ENCODE measurements around the gene SPACA9. TPM values are rescaled to one million over a fixed set of nuclear protein-coding genes. Genes with fewer than 3 reads are reported as not detected.
A peak's percentile ranks its signal among the peaks of the same experiment; 100 is the strongest.

Gene SPACA9
- 28.5 TPM for polyA plus RNA-seq (2012; ENCODE audit: insufficient read depth, insufficient read length)

- no peak for DNase-seq (ENCODE audit: low read depth, low spot score)
- peak within 1 kb of the TSS; percentile 95 for H3K4me3 ChIP-seq (ENCODE audit: low read length)
These were observed at the start of gene SPACA9 for GRCh38 chr9:132878695-132879456. Gene SPACA9 (plus strand): TSS chr9:132878898. CDS start chr9:132883948, 5,050 bp downstream.

DNA sequence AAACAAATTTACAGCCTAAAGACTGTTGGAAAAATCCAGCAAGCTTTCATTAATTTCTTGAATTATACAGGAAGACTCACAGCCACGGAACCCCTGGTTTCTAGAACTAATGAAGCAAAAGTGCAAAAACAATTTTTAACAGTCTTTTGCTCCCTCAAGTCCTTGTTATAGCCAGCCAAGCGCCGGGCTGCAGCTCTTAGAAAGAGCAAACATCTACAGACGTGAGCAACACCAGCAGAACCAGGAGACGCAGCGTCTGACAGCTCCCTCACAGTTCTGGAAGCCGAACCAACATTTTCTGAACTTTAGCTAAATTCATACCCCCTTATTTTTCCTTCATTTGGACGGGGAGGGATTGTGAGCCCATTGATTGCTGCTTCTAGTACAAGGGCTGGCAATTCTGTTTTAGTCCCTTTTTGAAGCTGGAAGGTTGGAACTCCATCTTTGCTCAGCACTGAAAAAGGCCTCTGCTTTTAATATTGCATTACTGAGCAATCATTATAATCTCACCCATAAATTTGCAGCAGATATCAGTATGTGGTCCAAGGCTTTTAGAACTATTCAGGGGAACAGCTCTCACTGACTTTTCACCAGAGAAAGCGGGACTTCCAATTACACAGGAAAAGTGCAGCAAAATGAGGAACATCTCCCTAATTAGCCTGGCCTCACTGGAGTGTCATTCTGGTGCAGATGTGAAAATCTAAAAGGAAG is 46.4 kb upstream of the SPACA9 start:
- no peak overlapping the region for H3K4me3 ChIP-seq (ENCODE audit: low read length)
- DNase-seq (ENCODE audit: low read depth, low spot score) = no peak

GRCh38 chr9:132833550-132834121 is 45.1 kb upstream of the SPACA9 start:
- H3K4me3 ChIP-seq (ENCODE audit: low read length) = no peak overlapping the region
- no peak for DNase-seq (ENCODE audit: low read depth, low spot score)

GRCh38 chr9:132834343-132834742 is 44.4 kb upstream of the SPACA9 start:
- no peak for DNase-seq (ENCODE audit: low read depth, low spot score)
- H3K4me3 ChIP-seq (ENCODE audit: low read length) = no peak overlapping the region

GRCh38 chr9:132837501-132838286 is 41.0 kb upstream of the SPACA9 start:
- DNase-seq (ENCODE audit: low read depth, low spot score) = no peak

GRCh38 chr9:132838291-132838690 is 40.4 kb upstream of the SPACA9 start:
- H3K4me3 ChIP-seq (ENCODE audit: low read length) = no peak overlapping the region
- no peak for DNase-seq (ENCODE audit: low read depth, low spot score)

More at GRCh38 chr9:132837501-132838286, 41.0 kb upstream of the SPACA9 start:
- H3K4me3 ChIP-seq (ENCODE audit: low read length) = no peak overlapping the region

GRCh38 chr9:132840980-132841379 is 37.7 kb upstream of the SPACA9 start:
- DNase-seq (ENCODE audit: low read depth, low spot score) = no peak
- H3K4me3 ChIP-seq (ENCODE audit: low read length) = no peak overlapping the region

DNA sequence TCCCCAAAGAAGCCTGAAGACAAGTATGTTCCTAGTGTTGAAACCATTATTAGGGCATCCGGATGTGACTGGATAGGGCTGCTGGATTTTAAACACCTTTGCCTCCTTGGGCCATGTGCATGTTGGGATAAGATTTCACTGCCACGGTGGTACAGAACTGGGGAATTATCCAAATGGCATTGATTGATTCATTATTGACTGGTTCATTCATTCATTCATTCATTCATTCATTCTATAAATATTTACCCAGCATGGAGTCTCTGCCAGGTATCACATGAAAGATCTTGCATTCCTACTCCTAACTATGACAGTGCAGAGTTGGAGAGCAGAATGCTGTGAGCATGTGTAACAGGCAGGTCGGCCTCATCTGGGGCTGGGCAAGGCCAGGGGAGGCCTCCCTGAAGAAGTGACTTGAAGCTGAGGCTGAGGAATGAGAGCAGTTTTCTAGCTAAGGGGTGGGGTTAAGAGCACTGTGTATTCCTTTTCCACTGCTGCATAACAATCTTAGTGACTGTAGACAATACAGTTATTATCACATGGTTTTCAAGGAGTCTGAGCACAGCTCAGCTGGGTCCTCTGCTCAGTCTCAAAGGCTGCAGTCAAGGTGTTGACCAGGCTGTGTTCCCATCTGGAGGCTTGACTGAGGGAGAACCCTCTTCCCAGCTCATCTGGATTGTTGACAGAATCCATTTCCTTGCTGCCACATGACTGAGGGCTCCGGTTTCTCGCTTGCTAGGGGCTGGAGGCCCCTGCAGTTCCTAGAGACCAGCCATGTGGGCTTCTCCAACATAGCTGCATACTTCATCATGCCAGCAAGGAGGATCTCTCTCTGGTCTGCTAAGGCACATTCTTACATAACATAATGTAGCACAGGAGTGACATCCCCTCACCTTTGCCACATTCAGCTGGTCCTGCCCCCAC is 36.3 kb upstream of the SPACA9 start:
- no peak for DNase-seq (ENCODE audit: low read depth, low spot score)
- no peak overlapping the region for H3K4me3 ChIP-seq (ENCODE audit: low read length)

DNA sequence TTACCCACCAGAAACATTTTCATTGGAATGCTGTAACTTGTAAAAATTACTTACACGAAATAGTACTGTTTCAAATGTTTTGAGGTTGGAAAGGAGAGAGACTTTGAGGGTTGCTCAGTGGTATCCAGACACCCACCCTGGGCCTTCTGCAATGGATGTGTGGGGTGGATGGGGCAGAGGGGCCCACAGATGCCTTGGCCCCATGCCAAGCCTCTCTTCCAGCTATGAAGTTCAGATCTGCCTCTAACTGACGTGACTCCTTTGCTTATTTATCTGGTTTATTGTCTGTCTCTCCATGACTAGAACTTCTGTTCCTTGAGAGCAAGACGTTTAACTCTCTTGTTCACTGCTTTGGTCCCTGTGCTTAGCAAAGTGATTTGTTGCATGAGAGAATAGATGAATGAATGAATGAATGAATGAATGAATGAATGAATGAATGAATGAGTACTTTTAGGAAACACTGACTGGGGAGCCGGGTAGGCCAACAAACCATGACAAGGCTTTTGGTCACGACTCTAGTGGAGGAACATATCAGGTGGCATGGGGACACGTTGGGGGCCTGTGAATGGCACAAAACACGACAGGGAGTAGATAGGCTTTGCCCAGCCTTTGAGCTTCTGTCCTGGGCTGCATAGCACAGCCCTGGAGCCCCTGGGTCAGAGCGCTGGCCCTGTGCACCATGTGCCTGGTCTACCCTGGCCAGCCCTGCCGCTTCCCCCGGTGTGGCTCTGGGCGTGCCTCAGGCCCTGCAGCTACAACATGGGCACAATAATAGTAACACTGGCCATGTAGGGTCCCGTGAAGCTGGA is 32.4 kb upstream of the SPACA9 start:
- peak; percentile 54 for DNase-seq (ENCODE audit: low read depth, low spot score)
- no peak overlapping the region for H3K4me3 ChIP-seq (ENCODE audit: low read length)

DNA sequence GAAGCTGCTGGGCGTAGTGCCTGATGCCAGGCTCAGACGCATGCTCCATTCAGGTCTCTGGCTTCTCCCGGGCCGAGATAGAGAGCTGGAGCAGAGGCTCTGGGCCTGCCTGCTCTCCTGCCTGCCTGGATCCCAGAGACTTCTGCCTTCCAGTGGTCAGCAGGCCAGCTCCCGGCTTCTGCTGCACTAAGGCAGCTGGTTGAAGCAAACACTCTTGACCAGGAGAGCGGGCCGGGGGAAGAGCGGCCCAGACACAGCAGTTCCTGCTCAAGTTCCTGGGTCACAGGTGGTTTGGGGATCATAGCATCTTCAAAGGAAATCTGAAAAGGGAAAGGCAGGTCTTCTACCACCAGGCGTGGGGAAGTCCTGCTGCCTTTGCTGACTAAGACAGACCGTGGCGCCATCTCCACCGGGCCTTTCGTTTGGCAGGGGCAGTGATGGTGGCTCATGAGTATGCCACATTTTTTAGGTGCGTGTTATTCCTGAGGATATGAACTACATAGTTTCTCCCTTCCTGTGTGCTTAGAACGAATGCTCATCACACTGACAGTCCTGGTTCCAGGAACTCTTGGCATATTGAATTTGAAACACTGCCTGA is 31.7 kb upstream of the SPACA9 start:
- no peak for DNase-seq (ENCODE audit: low read depth, low spot score)

DNA sequence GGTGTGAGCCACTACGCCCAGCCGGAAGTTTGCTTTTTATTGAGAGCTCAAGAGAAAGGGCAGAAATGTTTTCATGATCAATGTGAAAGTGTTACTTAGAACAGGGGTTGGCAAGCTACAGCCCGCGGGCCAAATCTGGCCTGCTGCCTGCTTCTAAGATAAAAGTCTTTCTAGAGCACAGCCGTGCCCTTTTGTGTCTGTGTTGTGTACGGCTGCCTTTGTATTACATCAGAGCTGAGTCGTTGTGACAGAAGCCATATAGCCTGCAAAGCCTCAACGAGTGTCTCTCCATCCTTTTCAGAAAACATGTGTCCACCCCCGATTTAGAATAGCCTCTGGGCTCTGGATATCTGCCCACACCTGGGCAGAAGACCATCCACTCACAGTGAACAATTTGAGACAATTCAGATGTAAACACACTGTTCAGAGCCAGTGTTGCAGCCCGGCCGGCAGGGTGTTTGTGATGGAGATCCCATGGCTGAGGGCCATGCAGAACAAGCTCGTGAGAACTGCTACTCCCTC is 29.5 kb upstream of the SPACA9 start:
- H3K4me3 ChIP-seq (ENCODE audit: low read length) = no peak overlapping the region; the same call in none of the 2 replicates
- DNase-seq (ENCODE audit: low read depth, low spot score) = peak; percentile 72

More for the DNA sequence above, 31.7 kb upstream of the SPACA9 start:
- H3K4me3 ChIP-seq (ENCODE audit: low read length) = no peak overlapping the region

DNA sequence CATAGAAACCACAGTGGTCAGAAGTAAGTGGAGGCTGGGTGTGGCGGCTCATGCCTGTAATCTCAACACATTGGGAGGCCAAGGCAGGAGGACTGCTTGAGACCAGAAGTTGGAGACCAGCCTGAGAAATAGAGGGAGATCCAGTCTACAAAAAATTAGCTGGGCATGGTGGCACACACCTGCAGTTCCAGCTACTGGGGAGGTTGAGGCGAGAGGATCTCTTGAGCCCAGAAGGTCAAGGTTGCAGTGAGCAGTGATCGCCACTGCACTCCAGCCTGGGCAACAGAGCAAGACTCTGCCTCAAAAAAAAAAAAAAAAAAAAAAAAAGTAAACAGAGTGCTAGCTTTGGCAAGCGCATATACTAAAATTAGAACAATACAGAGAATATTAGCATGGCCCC is 25.2 kb upstream of the SPACA9 start:
- no peak for DNase-seq (ENCODE audit: low read depth, low spot score)
- H3K4me3 ChIP-seq (ENCODE audit: low read length) = no peak overlapping the region

DNA sequence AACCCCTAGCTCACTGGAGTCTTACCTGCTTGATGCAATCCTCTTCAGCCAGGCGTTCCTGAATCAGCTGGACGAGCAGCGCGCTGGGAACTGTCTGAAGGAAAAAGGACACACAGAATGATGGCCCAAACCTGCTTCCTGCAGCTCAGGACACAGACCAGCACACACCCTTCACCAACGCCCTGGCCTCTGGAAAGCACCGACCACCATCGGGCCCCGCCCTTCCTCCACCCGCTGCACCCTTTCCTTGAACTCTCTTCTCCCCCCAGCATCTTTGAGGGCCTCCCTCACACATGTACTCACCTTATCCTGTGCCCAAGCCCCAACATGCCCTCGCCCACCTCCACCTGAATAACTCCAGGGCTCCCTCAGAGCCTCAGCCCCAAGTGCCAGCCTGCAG is 23.9 kb upstream of the SPACA9 start:
- DNase-seq (ENCODE audit: low read depth, low spot score) = no peak

GRCh38 chr9:132855904-132856303 is 22.8 kb upstream of the SPACA9 start:
- DNase-seq (ENCODE audit: low read depth, low spot score) = no peak

More for the DNA sequence above, 23.9 kb upstream of the SPACA9 start:
- no peak overlapping the region for H3K4me3 ChIP-seq (ENCODE audit: low read length)

GRCh38 chr9:132857031-132857430 is 21.7 kb upstream of the SPACA9 start:
- no peak overlapping the region for H3K4me3 ChIP-seq (ENCODE audit: low read length)
- no peak for DNase-seq (ENCODE audit: low read depth, low spot score)

More at GRCh38 chr9:132855904-132856303, 22.8 kb upstream of the SPACA9 start:
- no peak overlapping the region for H3K4me3 ChIP-seq (ENCODE audit: low read length)

GRCh38 chr9:132857616-132858342 is 20.9 kb upstream of the SPACA9 start:
- peak overlapping the region; percentile 38 for H3K4me3 ChIP-seq (ENCODE audit: low read length)
- peak; percentile 86 for DNase-seq (ENCODE audit: low read depth, low spot score)

Data from Jurkat, Clone E6-1 (cell line).